ENCODE measurements around the gene ANAPC1.

DNA sequence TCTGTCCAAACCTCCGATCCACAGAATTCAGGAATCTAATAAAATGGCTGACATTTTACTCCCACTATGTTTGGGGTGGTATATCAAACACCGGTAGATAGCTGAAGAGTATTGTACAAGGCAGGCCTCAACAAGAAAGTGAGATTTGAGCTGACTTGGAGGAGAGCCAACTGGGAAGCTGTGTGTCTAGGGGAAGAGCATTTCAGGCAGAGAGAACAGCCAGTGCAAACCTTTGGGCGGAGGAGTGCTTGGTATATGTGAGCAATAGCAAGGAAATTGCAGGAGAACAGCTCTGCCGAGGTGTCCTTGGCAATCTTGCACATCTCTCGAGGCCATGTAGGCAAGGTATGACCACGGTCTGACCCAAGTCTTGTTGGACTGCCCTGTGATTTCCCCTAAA, 12.6 kb upstream of the ANAPC1 start:
- TF ChIP-seq ETV6 (conservative IDR thresholded peaks at IDR 0.05 in 1 of 2, IDR thresholded peaks at IDR 0.05 in 1 of 2; ENCODE audit: borderline replicate concordance in 1 of 2, low read depth in 1 of 2), result no peak
- TF ChIP-seq, protein P1, sequence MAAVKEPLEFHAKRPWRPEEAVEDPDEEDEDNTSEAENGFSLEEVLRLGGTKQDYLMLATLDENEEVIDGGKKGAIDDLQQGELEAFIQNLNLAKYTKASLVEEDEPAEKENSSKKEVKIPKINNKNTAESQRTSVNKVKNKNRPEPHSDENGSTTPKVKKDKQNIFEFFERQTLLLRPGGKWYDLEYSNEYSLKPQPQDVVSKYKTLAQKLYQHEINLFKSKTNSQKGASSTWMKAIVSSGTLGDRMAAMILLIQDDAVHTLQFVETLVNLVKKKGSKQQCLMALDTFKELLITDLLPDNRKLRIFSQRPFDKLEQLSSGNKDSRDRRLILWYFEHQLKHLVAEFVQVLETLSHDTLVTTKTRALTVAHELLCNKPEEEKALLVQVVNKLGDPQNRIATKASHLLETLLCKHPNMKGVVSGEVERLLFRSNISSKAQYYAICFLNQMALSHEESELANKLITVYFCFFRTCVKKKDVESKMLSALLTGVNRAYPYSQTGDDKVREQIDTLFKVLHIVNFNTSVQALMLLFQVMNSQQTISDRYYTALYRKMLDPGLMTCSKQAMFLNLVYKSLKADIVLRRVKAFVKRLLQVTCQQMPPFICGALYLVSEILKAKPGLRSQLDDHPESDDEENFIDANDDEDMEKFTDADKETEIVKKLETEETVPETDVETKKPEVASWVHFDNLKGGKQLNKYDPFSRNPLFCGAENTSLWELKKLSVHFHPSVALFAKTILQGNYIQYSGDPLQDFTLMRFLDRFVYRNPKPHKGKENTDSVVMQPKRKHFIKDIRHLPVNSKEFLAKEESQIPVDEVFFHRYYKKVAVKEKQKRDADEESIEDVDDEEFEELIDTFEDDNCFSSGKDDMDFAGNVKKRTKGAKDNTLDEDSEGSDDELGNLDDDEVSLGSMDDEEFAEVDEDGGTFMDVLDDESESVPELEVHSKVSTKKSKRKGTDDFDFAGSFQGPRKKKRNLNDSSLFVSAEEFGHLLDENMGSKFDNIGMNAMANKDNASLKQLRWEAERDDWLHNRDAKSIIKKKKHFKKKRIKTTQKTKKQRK (IDR thresholded peaks at IDR 0.05; ENCODE audit: low read depth, low read length), result no peak
- TF ChIP-seq CHD4 (IDR thresholded peaks at IDR 0.05), result no peak
- no peak for TF ChIP-seq POLR2A (IDR thresholded peaks at IDR 0.05; ENCODE audit: low read depth, low read length)
- TF ChIP-seq PKNOX1 (IDR thresholded peaks at IDR 0.05), result no peak
- TF ChIP-seq CTCF (IDR thresholded peaks at IDR 0.05 in 2 of 3, conservative IDR thresholded peaks at IDR 0.05 in 1 of 3; ENCODE audit: control insufficient read depth in 2 of 3, extremely low read depth in 1 of 3, insufficient read depth in 1 of 3, low read depth in 3 of 3, low read length in 3 of 3), result no peak
- no peak for TF ChIP-seq ZNF207 (IDR thresholded peaks at IDR 0.05; ENCODE audit: borderline replicate concordance)
- no peak for TF ChIP-seq SKIL (IDR thresholded peaks at IDR 0.05; ENCODE audit: low read depth, poor library complexity, severe bottlenecking)
- TF ChIP-seq MXI1 (IDR thresholded peaks at IDR 0.05; ENCODE audit: low read depth, low read length), result no peak
- no peak for TF ChIP-seq FOS (IDR thresholded peaks at IDR 0.05; ENCODE audit: borderline replicate concordance, extremely low read depth, insufficient read length)
- TF ChIP-seq CREM (IDR thresholded peaks at IDR 0.05; ENCODE audit: low read depth), result no peak

Data from GM12878 (cell line).